Effector CD4-positive, alpha-beta T cell (primary cell): ENCODE measurements around the gene MPPED1. TPM values are rescaled to one million over a fixed set of nuclear protein-coding genes. Genes with fewer than 3 reads are reported as not detected.

ENCODE experiments used
- DNase-seq: peaks from one replicate; pipeline ENCODE4 v3.0.0-alpha.2; 2020
- total RNA-seq: gene quantifications from one replicate; lab custom pipeline; 2026; lab: John Stamatoyannopoulos, UW

MPPED1 gene, protein sequence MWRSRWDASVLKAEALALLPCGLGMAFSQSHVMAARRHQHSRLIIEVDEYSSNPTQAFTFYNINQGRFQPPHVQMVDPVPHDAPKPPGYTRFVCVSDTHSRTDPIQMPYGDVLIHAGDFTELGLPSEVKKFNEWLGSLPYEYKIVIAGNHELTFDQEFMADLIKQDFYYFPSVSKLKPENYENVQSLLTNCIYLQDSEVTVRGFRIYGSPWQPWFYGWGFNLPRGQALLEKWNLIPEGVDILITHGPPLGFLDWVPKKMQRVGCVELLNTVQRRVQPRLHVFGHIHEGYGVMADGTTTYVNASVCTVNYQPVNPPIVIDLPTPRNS
- total RNA-seq, result not detected

DNA sequence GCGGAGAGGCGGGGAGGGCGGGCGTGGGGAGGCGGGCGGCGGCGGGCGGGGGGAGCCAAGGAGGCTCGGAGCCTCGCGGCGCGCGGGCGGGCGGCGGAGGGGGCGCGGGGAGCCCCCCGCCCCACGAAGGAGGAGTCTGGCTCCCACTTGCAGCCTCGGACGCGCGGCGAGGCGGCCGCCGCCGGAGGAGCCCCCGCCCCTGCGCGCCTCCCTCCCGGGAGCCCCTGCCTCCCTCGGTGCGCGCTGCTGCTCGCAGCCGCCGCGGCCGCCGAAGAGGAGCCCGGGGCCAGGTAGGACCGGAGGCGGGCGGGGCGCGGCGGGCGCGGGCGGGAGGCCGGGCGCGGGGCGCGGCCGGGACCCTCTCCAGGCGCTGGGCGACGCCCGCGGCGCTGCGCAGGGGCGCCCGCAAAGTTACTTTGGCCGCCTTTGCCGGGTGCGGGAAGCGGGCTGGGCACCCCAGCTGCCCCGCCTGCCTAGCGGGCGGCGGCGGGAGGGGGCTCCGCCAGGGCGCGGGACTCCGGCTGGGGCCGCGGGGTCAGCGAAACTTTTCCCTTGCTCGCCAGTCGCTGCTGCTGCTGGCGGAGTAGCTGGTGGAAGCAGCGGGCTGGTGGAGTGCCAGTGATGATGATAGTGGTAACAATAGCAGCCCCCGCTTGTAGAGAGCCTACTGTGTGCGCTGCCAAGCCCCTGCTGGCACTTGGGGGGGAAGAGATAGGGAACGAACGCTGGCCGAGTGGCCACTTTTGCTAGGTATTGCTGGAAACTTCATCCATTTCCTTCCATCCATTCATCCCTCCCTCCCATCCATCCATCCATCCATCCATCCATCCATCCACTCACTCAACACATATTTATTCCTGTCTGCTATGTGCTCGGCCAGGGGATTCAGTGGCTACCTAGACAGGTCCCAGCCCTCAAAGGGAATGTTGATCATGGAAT lies at the start of gene MPPED1:
MPPED1 (plus strand) TSS at position 146 of the 939 bp plus-strand sequence. CDS start 12,972 bp downstream, outside the sequence.
- DNase-seq, result no peak

DNA sequence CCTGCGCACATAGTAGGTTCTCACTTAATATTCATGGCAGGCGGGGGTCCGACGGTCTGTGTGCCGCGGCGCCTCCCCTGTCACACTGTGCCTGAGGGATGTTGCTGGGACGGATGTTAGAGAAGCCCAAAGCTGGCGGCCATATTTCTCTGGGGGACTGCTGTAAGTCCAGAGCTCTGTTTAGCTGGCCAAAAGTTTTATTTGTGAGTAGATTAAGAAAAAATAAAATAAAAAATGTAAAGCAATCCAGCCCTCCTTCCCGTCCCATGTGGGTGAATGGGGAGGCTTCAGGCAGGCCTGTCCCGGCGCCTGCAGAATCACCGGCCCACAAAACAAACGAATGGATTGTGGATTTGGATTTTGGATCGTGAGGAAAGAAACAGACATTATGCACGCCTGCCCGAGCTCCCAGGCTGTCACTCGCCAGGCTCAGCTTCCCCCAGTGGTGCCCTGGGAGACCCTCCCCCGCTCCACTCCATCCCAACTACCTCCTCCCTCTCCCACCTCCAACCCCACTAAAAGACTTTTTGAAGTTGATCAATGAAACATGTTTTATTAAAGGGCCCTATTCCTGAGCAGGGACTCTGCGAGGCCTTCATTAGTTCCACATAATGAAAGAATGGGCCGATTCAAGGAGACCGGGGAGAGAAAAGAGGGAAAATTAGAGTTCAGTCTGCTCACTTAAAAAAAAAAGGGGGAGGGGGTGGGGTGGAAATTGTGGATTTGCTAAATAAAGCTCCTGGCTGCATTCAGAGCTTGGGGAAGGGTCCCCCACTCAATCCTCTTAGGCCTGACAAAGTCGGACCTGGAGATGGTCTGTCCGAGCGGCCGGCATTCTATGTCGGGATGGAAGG lies 48.3 kb upstream of the MPPED1 start:
- DNase-seq, result no peak

DNA sequence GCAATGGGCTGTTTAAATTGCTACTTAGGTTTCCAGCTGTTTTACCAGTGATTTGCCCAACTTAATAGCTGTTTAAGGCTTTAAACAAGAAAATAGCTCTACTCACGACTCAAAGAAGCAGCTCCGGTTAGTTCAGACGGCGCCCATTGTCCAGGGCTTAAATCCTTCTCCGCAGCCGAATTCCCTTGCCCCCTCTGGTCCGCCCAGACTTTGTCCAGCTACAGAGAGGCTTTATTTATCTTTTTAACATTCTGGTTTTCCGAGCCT lies 47.7 kb upstream of the MPPED1 start:
- DNase-seq, result no peak

DNA sequence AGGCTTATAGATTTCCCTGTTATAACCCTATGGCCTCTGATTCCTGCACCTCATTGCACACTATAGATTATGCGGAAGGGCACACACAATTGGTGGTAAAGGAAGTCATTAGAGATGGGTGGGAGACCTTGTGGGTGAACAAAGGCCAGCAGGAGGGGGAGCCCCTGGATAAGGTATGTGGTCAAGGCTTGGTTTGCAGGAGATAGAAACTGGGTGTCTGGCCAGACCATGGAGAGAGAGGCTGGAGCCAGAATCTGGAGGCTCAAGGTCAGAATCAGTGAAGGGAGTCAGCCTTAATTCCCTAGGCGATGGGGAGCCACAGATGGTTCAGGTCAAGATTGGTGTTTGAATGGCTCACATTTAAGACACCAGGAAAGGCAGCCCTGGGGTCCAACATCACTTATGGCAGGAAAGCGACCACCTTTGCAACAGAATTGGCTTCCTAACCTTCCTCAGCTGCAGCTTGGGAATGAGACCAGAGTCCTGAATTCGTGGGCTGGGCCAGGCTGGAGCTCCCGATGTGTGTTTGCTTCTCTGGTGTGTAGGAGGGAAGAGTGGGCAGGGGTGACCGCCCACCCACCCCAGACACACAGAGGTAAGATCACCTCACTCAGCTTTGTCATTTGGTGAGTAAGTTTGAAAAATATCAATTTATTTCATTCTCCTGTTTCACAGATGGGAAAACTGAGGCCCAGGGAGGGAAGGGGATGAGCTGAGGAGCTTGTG lies 45.9 kb upstream of the MPPED1 start:
- no peak for DNase-seq

DNA sequence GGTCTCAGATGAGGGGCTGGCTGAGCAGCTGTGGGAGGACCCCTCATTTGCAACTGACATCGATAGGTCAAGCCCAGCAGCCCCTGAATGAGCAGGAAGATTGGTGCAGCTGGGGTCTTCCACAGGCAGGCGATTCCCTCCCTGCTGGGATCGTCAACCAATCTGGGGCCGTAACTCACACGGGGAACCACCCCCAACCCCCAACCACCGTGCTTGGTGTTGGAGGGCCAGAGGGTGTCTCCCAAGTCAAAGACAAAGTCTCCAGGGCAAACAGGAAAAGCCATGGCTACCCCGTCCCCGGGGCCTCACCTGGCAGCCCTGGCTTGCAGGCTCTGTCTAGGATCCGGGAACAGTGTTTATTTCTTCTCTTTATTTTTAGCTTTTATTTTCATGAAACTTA lies 41.8 kb upstream of the MPPED1 start:
- DNase-seq, result no peak

DNA sequence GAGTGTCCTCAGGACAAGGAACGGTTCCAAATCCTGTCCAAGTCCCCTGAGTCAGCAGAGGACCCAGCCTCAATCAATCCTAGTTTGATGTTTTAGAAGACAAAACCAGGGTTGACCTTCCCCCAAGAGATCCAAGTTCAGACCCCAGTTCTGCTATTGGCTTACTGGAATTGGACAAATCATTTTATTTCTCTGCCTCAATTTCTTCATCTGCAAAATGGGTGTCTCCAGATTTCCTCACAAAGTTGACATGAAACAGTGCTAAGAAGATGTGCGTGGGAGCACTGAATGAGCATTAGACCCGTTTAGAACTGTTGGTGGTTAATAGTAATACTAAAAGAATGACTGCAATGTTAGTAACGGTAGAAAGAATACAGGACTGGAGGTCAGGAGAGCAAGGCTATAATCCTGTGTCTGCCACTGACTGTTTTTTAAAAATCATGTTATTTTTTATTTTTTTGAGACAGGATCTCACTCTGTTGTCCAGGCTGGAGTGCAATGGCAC lies 35.8 kb upstream of the MPPED1 start:
- DNase-seq, result no peak

DNA sequence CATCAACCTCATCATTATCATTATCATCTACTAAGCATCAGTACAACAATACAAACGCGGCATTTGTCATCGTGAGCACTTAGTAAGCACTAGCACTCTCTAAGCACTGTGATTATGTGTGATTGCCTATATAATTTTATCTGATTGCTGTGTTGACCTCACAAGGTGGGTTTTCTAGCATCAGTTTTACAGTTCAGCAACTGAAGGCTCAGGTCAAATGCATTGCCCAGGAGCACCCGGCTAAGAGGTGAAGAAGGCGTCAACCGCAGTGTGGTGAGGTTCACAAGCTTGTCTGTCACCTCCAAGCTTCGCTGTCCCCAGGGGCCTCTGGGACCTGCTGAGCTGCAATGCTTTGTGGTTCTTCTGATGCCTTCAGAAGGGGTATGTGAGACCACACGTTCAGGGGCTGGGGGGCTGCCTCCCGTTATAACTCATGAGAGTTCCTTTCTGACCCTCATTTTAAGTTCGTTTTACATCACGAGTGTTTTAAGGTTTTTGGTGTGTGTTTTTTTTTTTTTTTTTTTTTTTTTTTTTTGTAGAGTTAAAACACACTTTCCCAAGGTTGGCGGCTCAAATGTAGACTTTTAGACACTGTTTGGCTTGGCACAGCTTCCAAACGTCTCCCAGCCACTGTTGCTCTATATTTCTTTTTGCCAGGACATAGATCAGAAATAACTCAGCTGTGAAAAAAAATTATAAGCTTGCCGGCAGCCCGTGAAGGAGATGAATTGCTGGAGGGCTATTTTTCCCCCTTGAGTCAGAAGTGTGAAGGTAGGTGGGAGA lies 34.9 kb upstream of the MPPED1 start:
- no peak for DNase-seq

DNA sequence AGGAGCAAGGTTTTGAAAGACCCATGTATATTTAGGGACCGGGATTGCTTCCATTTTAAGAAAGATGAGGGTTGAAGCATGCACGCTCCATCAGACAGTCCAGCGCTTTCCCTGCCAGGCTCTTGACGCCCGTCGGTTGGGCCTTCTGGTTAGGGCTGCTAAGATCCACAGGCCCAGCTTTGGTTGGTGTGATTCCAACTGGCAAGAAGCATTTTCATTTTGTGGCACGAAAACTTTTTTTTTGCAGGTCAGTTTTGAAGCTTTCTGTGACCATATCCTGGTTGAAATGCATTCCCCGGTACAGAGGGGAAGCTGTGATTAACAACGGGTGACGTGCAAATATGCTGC lies 34.3 kb upstream of the MPPED1 start:
- no peak for DNase-seq

DNA sequence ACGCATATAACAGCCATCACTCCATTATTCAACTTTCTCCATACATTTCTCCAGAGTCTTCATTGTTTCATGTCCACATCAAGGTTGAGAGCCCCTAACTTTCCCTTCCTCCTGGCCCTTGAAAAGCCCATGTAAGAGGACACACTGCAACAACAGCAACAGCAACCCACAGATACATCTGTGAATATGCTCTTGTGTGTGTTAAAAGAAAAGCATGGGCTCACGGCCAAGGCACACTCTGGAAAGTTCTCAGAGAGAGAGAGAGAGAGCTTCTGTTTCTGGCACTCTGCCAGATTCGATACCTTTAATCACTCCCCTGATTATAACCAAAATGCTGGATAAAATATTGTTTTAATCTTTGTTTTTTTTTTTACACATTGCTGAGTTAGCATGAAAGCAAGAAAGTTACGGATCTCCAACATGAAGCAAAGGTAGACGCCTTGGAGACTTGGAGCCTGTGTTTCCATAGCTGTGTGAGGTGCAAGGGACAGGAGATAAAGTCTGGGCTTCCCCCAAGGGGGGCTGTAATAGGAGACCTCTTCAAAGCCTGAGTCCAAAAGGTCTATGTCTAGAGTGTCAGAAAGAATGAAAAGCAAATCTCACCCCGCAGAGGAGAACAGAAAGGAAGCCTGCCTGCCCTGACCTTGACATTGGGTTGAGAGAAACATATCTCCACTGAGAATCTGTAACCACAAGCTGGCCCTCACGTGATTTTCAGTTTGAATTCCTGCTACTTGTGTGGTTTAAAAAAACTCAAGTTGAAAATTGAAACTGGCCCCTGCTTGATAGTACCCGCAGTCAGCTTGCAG lies 33.7 kb upstream of the MPPED1 start:
- no peak for DNase-seq

DNA sequence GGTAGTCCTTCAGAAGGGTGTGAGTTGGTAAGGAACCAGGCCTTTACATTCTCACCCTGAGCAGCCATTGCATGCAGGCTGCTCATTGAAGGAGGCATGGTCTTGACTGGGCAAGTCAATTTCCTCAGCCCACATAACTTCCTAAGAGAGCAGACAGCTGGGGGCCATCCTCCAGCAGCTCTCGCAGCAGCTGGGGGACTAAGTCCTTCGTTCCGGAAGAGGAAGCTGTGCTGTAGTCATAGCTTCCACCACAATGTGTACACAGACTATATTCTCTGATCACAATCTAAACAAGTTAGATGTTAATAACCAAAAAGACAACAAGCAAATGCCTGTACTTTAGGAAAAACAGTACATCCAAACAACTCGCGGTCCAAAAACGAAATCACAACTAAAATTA lies 30.1 kb upstream of the MPPED1 start:
- DNase-seq, result no peak

DNA sequence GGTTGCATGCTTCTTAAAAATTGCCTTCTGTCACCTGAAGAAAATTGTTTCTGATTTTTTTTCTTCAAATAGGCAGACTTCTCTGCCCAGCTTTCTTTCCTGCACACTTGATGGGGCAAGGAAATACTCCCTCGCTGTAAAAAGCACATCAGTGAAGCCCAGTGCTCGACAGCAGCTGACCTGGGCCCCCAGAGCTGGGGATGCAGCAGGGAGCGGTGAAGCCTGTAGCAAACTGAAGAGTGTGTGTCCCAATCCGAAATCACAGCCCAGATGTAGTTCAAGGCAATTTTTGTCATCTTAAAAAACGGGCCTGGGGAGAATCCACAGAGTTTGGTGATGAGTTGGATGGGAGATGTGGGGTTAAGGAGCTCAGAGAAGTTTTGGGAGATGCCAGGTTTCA lies 27.0 kb upstream of the MPPED1 start:
- no peak for DNase-seq

DNA sequence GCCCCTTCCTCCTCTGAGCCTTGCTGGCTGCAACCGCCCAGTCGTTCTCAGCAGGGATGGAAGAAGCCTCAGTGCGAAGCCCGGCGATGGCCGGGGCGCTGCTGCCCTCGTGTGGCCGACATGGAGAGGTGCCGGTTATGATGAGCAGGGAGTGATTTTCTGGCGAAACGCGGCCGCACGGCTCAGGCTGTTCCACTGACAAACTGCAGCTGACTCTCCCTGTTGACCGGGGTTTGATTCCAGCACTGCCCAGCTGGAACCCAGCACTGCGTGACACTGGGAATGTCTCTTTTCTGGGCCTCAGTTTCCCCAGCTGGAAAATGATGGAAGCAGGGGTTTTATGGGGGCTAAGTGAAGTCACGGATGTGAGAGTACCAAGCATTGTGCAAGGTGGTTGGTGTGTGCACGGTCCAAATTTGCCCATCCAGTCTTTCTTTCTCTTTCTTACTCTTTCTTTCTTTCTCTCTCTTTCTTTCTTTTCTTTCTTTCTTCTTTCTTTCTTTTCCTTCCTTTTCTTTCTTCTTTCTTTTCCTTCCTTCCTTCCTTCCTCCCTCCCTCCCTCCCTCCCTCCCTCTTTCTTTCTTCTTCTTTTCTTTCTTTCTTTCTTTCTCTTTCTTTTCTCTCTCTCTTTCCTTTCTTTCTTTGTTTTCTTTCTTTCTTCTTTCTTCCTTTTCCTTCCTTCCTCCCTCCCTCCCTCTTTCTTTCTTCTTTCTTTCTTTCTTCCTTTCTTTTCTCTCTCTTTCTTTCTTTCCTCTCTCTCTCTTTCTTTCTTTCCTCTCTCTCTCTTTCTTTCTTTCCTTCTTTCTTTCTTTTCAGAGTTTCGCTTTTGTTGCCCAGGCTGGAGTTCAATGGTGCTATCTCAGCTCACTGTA lies 25.8 kb upstream of the MPPED1 start:
- peak; percentile 58 for DNase-seq

DNA sequence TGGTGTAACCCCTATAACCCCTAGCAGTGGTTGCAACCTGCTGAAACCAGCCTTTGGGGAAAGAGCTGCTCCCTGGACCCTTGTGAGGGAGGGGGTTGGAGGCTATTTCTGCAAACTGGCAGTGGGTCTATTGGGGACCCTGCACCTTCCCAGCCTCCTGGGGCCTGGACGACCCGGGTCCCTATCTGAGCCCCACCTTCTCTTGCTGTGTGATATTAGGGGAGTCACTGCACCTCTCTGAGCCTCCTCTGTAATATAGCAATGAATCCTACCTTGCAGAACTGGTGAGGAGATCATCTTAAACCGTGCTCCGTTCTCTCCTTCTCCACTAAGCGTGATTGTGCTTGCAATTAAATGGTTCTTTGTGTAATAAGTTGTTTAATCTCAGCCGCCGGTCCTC lies 24.0 kb upstream of the MPPED1 start:
- no peak for DNase-seq

DNA sequence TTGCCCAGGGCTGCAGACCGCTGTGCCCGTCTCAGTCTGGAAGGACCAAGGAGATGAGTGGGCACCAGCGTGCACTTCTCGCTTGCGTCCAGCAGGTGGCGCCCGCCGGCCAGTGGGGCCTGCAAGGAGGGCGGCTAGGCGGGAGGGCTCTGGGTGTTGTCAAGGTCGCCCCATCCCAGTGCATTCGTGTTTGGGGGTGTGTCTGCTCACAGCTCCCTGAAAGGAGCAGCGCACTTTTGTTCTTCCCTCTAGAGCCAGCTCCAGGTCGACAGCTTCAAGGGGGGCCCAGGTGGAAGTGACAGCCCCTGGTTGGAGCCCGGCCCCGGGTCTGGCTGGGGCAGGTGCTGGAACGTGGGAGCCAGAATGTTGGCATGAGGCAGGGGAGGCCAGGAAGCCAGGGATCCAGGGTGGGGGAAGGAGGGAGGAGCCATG lies 23.4 kb upstream of the MPPED1 start:
- DNase-seq, result peak; percentile 58

DNA sequence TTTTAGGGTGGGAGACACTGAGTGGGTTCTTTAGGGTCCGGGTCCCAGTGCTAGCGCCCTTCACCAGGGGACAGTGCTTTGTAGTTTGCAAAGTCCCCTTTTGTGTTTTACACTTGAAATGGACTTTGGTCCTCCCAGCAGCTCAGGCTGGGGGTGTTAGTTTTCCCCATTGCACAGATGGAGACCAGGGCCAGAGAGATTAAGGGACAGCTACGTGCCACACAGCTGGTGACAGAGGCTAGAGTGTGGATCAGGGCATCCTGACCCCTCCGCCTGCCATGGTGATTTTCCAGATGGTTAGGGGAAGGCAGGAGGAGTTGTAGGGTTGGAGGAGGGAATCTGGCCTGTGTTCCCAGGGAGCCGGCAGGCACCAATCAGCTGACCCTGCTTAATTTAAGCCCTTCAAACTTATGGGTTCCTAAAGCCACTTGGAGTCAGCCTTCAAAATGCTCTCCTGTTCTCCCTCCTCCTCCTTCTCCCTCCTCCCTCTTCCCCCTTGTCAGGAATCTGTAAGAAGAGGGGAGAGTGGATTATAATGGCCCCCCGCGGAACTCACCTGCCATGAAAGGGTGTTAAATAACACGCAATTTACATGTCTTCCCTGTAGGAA lies 22.5 kb upstream of the MPPED1 start:
- no peak for DNase-seq

DNA sequence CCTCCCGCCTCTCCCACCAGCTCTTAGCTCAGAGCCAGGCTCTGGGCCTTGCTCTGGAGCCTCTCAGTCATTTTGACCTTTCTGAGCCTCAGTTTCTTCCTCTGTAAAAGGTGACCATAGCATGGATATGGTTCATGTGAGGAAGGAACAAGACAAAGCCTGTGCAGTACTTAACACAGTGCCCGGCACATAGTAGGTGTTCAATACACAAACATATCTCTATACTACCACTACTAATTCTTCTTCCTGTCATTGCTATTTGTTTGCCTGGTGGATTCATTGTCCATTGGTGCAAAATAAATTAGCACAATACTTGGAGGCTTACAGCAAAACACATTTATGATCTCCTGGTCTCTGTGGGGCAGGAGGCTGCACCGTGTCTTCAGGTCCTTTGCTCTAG lies 21.6 kb upstream of the MPPED1 start:
- DNase-seq, result no peak

DNA sequence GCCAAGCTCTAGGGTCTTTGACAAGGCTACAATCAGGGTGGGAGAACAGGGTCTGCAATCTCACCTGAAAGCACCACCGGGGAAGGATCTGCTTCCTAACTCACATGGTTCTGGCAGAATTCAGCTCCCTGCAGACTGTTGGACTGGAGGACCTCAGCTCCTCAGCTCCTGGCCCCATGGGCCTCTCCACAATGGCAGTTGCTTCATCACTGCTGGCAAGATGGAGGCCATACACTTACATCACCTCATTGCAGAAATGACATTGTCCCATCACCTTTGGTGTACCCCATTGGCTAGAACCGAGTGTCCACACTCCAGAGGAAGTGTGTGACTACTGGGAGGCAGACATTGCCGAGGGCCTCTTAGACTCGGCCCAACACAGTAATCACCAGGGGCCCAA lies 20.9 kb upstream of the MPPED1 start:
- no peak for DNase-seq

DNA sequence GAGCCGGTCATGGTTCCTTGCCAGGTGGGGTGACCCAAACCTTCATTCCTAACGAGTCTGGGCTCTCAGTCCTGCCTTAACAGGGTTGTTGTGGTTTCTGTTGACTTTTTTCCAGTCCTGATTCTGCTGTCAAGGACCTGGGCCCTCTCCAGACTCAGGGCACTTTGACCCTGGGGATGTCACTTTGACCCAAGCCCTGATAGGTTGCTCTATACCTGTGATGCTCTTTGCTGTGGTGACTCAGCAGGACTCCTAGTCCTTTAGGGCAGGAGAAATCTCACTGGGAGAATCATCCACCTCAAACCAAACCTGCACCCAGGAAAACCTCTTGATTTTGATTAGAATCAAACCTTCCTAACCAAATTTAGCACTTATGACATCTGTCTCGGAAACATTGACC lies 20.5 kb upstream of the MPPED1 start:
- no peak for DNase-seq

DNA sequence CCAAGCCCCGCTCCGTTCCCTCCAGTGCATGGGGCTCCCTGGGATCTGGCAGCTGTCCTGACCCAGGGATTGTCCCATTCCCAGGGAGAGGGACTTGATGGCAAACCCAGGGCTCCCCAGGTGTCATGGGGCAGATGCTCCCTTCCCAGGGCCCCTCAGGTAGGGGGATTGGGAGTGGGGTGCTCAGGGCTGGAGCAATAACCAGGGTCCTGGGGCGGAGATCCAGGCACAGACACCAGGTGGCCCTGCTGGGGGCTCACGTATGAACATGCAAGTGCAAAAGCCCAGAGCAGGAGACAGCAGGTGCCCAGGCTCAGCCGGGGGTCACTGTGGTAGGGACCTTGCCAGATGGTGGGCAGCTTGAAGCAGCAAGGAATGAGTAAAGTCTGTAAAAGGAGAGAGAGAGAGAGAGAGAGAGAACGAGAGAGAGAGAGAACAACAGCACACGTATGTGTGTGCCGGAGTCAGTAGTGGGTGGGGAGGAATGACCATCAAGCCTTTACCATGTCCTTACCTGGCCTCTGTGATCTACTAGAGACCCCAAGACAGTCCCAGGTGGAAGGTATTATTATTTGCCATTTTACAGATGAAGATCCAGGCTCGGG lies 19.3 kb upstream of the MPPED1 start:
- DNase-seq, result no peak
